Measurements from ENCODE around the gene CLMN.
"Not testable (repeated sequence)": the region's sequence is repeated elsewhere in the genome, so short reads cannot be mapped to it uniquely, and the experiment has no call there.

CLMN gene

GRCh38 chr14:95211721-95212504 lies 107.8 kb downstream of the CLMN start:
- DNase-seq = no peak

GRCh38 chr14:95210699-95211098 lies 109.0 kb downstream of the CLMN start:
- DNase-seq = no peak

- no peak for DNase-seq
Measured at GRCh38 chr14:95208598-95208997, 111.1 kb downstream of the CLMN start.

- no peak for DNase-seq
Measured at GRCh38 chr14:95207475-95208233, 112.1 kb downstream of the CLMN start.

DNA sequence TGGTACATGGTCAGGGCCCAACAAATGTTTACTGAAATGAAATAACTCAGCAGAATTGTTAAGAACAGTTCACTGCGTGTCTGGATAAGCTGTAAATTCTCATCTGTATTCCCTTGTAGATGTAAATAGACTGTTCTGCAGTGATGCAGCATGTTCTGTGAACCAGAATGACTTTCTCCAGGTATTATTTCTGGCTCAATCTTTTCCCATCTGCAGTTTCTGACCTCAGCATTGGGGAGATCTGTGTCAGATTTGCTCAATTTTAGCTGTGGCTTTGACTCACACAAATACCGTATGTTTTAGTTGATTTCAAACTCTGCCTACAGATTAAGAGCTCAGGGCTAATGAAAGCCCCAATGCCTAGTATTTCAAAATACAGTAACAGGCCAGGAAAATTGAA lies 113.2 kb downstream of the CLMN start:
- DNase-seq = no peak

DNA sequence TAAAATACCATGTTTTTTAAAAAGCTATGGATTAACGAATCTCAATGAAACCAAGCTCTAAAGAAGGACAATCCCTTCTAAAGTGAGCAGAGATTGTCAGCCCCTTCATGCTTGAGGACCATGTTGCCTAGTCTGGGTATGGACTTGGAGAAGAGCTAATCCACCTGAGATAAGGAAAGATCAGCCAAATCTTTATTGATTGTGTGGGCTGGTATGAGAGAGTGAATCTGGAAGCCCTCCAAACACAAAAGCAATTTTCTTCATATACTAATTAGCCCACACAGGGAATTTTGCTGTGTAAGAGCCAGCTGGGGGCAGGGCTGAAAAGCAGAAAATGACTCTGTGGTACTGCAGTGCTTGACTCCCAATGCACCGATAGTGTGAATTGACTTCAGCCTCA lies 115.0 kb downstream of the CLMN start:
- no peak for DNase-seq

- not testable (repeated sequence) for DNase-seq
Measured at GRCh38 chr14:95201745-95202144, 118.0 kb downstream of the CLMN start.

GRCh38 chr14:95200404-95200803 lies 119.3 kb downstream of the CLMN start:
- DNase-seq = no peak

DNA sequence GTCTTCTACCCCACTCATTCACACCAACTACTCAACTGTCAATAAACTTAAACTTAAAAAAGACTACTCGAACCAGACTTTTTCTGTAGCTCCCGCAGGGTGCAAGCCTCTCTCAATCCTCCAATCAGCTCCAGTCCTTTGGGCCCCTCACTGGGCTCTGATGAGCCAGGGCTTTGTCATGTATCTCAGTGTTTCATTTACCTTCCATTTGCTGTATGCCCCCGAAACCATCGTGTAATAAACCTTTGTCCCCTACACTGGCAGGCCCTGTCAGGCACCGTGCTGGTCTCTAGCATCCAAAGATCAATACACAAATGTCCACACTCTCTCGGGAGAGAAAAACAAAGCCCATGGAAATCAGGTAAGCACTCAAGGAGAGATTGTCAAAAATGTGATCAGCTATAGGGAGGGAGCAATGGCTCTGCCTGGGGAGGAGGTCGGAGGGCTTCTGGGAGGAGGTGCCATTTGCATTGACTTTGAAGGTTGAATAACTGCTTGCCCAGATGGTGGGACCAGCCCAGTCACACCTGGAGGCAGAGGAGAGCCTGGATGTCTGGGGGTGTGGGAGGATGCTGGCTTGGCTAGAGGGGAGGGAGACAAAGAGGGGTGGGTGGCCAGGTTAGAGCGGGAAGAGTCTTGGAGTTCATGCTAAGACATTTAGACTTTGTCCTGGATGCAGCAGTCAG lies 120.3 kb downstream of the CLMN start:
- no peak for DNase-seq

GRCh38 chr14:95198320-95198719 lies 121.4 kb downstream of the CLMN start:
- DNase-seq = no peak

DNA sequence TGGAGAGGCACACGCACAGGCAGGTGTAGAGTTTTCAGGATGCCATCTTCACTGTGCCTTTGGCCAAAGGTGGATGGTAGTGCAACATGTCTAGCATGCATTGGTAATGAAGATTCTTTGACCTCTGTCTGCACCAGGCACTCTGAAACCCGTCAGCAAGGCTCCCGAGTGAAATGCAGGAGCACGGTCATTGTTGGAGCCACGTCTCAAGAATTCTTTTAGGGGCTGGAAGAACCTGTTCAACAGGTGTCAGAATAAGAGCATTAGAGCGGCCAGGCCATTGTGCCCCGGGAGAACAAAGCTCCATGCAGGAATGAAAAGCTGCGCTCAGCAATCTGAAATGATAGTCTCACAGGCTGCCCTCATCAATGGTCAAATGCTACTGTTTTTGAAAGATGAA lies 122.2 kb downstream of the CLMN start:
- no peak for DNase-seq

DNA sequence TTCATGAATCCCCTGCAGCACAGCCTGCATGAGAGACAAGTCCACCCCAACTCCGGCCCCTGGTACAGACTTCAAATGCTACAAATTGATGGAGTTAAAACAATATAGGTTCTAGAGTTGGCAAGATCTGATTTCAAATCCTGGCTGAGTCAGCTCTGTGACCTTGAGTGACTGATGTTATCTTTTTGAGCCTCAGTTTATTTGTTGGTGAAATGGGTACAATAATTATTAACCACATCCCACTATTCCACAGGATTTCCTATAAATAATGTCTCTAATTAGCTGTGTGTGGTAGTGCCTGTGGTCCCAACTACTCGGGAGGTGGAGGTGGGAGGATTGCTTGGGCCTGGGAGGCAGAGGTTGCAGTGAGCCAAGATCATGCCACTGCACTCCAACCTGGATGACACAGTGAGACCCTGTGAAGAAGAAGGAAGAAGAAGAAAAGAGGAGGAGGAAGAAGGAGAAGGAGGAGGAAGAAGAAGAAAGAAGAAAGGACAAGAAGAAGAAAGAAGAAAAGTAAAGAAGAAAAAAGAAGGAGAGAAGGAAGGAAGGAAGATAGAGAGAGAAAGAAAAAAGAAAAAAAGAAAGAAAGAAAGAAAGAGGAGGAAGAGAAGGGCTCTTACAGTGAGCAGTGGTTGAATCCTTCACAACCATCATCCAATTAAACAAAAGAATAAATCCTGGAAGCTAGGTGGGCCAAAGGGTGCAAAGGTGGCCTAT lies 122.7 kb downstream of the CLMN start:
- no peak for DNase-seq

- DNase-seq = peak in 1 of 2 experiments; percentile 12
Measured at GRCh38 chr14:95196268-95196667, 123.4 kb downstream of the CLMN start.

- no peak for DNase-seq
Measured at GRCh38 chr14:95195031-95195430, 124.7 kb downstream of the CLMN start.

- no peak for DNase-seq
Measured at GRCh38 chr14:95193081-95193480, 126.6 kb downstream of the CLMN start.

DNA sequence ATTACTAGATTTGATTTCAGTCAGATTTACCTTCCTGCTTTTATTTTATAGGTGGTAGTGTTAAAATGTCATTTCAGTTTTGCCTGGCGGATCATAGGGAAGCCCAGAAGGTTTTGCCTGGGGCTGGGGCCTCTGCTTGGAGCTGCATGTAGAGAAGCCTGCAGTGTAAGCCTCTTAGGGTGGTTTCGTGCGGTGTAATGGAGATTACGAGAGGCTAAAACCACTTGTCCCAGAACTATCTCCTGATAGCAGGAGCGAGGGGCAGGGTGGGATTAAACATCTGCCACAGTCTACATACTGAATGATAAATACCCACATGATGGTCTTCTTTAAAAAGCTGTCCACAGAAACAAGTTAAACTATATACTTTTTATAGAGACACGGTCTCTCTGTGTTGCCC lies 127.4 kb downstream of the CLMN start:
- no peak for DNase-seq

DNA sequence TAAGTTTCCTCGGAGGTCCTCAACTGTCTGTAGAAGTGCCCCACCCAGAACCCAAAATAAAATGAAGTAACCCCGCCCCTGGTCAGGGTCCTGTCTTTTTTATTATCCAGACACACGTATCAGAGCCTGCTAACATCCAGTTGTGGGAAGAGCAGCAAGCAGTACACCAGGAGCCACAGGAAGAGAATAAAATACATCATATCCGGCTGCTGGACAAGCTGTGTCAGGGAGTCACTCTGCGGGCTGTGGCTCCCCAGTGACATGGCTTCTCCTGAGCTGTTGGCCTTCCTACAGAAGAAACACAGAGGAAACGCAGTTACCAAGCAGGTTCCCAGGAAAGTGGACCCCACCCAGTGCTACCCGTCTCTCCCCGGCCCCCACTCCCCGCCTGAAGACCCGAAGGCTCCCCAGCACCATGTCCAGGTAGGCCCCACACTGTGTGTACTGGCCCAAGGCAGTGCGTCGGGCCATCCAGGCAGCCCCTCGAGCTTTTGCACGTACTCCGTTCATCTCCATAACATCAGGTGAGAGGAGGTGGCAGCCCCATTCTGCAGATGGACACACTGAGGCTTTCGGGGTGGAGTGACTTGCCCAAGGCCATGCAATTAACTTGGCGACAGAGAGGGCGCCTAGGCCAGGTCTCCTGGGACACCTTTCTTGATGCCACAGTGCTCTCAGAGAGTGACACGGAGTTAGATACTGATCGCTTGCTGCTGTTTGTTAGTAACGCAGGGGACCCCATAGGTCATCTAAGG lies 128.1 kb downstream of the CLMN start:
- no peak for DNase-seq

DNA sequence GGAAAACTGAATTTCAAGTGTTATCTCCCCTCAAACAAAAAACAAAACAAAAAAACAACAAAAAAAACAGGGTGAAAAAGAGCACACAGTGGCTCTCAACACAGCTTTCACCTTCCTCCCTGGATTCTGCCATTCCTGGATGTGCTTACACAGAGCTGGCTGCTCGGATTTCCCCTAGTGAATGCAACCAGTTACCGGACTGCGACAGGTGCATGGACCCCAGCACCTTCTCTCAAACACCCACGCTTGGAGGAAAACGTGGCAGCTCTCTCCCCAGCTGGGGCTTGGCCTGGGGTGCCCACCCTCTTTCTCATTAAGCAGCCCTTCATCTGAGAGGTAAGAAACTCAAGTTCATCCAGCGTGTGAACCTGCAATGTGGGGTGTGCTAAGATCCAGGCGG lies 128.9 kb downstream of the CLMN start:
- DNase-seq = no peak

DNA sequence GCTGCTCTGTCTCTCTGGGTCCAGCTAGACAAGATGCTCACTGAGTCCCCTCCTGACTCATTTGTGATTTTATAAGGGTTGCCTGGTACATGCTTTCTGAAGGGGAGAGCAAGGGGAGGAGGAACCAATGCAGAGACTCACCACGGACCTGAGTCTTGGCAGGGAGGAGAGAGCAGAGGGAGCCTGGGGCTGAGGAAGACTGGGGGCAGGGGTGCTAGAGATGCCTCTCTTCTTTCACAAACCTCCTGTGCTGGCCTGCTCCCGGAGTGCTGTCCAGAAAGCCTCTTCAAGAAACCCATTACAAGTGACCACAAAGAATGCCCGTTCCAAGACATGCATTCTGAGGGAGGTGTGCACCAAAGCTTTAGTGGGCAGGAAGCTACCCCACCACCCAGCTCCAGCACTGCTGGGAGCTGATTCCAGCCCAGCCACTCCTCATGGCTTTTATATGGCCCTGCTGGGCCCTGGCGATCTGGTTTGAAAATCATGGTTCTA lies 129.3 kb downstream of the CLMN start:
- DNase-seq = no peak

- no peak for DNase-seq
Measured at GRCh38 chr14:95189367-95190132, 130.2 kb downstream of the CLMN start.

DNA sequence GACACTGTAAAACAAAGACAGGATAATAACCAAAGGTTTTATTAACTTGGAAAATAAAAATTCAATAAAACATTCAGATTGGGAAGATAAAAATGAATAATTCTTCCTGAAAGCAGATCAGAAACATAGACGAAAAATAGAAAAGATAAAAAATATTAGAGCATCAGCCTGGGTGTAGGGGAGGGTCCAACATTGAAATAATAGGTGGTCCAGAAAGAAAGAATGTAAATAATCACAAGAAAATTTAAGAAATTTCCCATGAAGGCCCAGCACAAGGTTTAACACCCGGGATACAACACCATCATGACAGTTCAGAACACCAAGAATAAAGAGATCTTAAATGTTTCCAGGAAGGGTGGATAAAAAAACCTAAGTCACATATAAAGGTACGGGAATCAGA lies 131.3 kb downstream of the CLMN start:
- no peak for DNase-seq

Measured in SHP77 (cell line).